K562 (cell line): ENCODE data around the gene CLCF1. TPM values are rescaled to one million over a fixed set of nuclear protein-coding genes. Genes with fewer than 3 reads are reported as not detected.

Experiments
- BMI1 ChIP-seq: fragments of 150-350 bp; IDR thresholded peaks from 2 replicates; pipeline ENCODE4 v1.6.1; 2014; ENCODE audit warnings: low read length
- CREB3L1 ChIP-seq: fragments of 450-650 bp; IDR thresholded peaks from 2 replicates; pipeline ENCODE4 v1.6.1; 2014; ENCODE audit warnings: low read depth, mild to moderate bottlenecking, moderate library complexity, borderline replicate concordance
- ETS2 ChIP-seq: IDR thresholded peaks from 2 replicates; pipeline ENCODE4 v1.6.1; 2016; ENCODE audit warnings: borderline replicate concordance, missing genetic modification characterization, mild to moderate bottlenecking, moderate library complexity, missing compliant biosample characterization; ENCODE audit not compliant: poor library complexity, severe bottlenecking
- FOXO4 ChIP-seq: fragments of 450-650 bp; formaldehyde crosslinking; IDR thresholded peaks from 2 replicates; pipeline ENCODE4 v1.4.0; 2020; ENCODE audit warnings: mild to moderate bottlenecking, moderate library complexity
- KHSRP ChIP-seq: fragments of 450-650 bp; IDR thresholded peaks from 2 replicates; pipeline ENCODE4 v1.6.1; 2017
- LEF1 ChIP-seq: fragments of 450-650 bp; IDR thresholded peaks from 2 replicates; pipeline ENCODE4 v1.6.1; 2016; ENCODE audit warnings: mild to moderate bottlenecking
- MIER1 ChIP-seq: fragments of 450-650 bp; IDR thresholded peaks from 2 replicates; pipeline ENCODE4 v1.6.1; 2016; ENCODE audit warnings: antibody characterized with exemption, mild to moderate bottlenecking, low read depth
- MTA3 ChIP-seq: fragments of 450-650 bp; formaldehyde crosslinking; IDR thresholded peaks from 2 replicates; pipeline ENCODE4 v1.6.1; 2017; ENCODE audit warnings: mild to moderate bottlenecking, borderline replicate concordance
- NFE2 ChIP-seq: IDR thresholded peaks from 2 replicates; pipeline ENCODE4 v1.6.1; 2014; ENCODE audit warnings: antibody characterized with exemption, low read depth
- NFE2L1 ChIP-seq: fragments of 450-650 bp; IDR thresholded peaks from 2 replicates; pipeline ENCODE4 v1.6.1; 2016; ENCODE audit warnings: missing genetic modification characterization, low read depth, mild to moderate bottlenecking, missing compliant biosample characterization, moderate library complexity, borderline replicate concordance
- RBM22 ChIP-seq: fragments of 200-400 bp; formaldehyde crosslinking; IDR thresholded peaks from 2 replicates; pipeline ENCODE4 v1.6.1; 2018; ENCODE audit warnings: low read length, low read depth; ENCODE audit not compliant: poor library complexity, severe bottlenecking
- RBM34 ChIP-seq: fragments of 200-400 bp; formaldehyde crosslinking; IDR thresholded peaks from 2 replicates; pipeline ENCODE4 v1.6.1; 2018; ENCODE audit warnings: low read length, borderline replicate concordance; ENCODE audit not compliant: insufficient read depth
- SAFB ChIP-seq: fragments of 200-400 bp; formaldehyde crosslinking; IDR thresholded peaks from 2 replicates; pipeline ENCODE4 v1.6.1; 2017; ENCODE audit warnings: low read depth, low read length, borderline replicate concordance
- SIN3A ChIP-seq, 2 experiments: fragments of 150-350 bp in 1 of 2; IDR thresholded peaks; 2 replicates each; pipeline ENCODE4 v1.6.1; 2011 to 2016; ENCODE audit warnings: borderline replicate concordance in 2 of 2, low read depth in 2 of 2, low read length in 2 of 2, mild to moderate bottlenecking in 2 of 2, moderate library complexity in 2 of 2; ENCODE audit not compliant: control insufficient read depth in 1 of 2
- SLC30A9 ChIP-seq: fragments of 250-450 bp; sonication (Bioruptor Pico); IDR thresholded peaks from 2 replicates; pipeline ENCODE4 v1.8.0; 2022; ENCODE audit warnings: mild to moderate bottlenecking, moderate library complexity
- SNRNP70 ChIP-seq: fragments of 200-400 bp; formaldehyde crosslinking; optimal IDR thresholded peaks from 2 replicates; pipeline ENCODE3; 2017; ENCODE audit warnings: low read depth, low read length
- SRSF9 ChIP-seq: fragments of 200-400 bp; formaldehyde crosslinking; IDR thresholded peaks from 2 replicates; pipeline ENCODE4 v1.6.1; 2017; ENCODE audit warnings: low read depth, low read length, borderline replicate concordance
- THAP12 ChIP-seq: fragments of 250-450 bp; sonication (Bioruptor Pico); IDR thresholded peaks from 2 replicates; pipeline ENCODE4 v1.9.0; 2021; ENCODE audit warnings: mild to moderate bottlenecking, inconsistent platforms
- TSC22D4 ChIP-seq: fragments of 450-650 bp; IDR thresholded peaks from 2 replicates; pipeline ENCODE4 v1.6.1; 2016; ENCODE audit warnings: missing genetic modification characterization, missing biosample characterization, control low read depth
- XRCC5 ChIP-seq: fragments of 200-400 bp; formaldehyde crosslinking; IDR thresholded peaks from 2 replicates; pipeline ENCODE4 v1.6.1; 2017; ENCODE audit warnings: low read depth, mild to moderate bottlenecking, low read length
- ZC3H11A ChIP-seq: IDR thresholded peaks from 2 replicates; pipeline ENCODE4 v1.6.1; 2012; ENCODE audit warnings: low read depth, low read length, improper control_type of control experiment
- ZC3H4 ChIP-seq: sonication (generic); formaldehyde crosslinking; IDR thresholded peaks from 2 replicates; pipeline ENCODE4 v1.9.0; 2021; ENCODE audit warnings: missing genetic modification reagents, borderline replicate concordance
- ZNF431 ChIP-seq: sonication (generic); formaldehyde crosslinking; IDR thresholded peaks from 2 replicates; pipeline ENCODE4 v1.8.0; 2022; ENCODE audit warnings: mild to moderate bottlenecking, missing genetic modification reagents
- ZNF75A ChIP-seq: fragments of 450-650 bp; formaldehyde crosslinking; IDR thresholded peaks from 2 replicates; pipeline ENCODE4 v1.4.0; 2020; ENCODE audit warnings: mild to moderate bottlenecking
- ZSCAN29 ChIP-seq: fragments of 450-650 bp; IDR thresholded peaks from 2 replicates; pipeline ENCODE4 v1.6.1; 2017
- polyA plus RNA-seq, 8 experiments: library from polyadenylated mRNA; depleted of rRNA in 4 of 8; stranded (reverse) in 5 of 8; unstranded in 3 of 8; fragments of >200 nt; fragmentation: Nextera tagmentation in 2 of 8; fragmentation: Illumina TruSeq in 1 of 8; extraction: Ambion mirVana in 2 of 8; extraction: Trizol in 1 of 8; gene quantifications; 2 replicates each; pipeline versions ENCODE4 v1.2.1 to v1.2.3, GENCODE V29; 2011 to 2014; ENCODE audit warnings: inconsistent platforms in 1 of 8, missing spikeins in 1 of 8
- total RNA-seq, 7 experiments: library from RNA; depleted of rRNA in 6 of 7; stranded (reverse); fragments of >200 nt in 6 of 7; fragmentation: Illumina TruSeq in 2 of 7; extraction: Trizol in 2 of 7; gene quantifications; 2 replicates each; pipeline versions ENCODE4 v1.2.1 to v1.2.3, GENCODE V29; 2011 to 2021; ENCODE audit warnings: low replicate concordance in 1 of 7

CLCF1 gene
- total and polyA plus RNA-seq, 9 of the 15 experiments (the other 6 are each of a cell fraction or from before 2014, with no cell fraction given) = 0.49 to 5.8 (median 3.0) TPM

GRCh38 chr11:67420646-67421429 lies 47.4 kb upstream of the CLCF1 start (continued):
- TF ChIP-seq NFE2L1 (no peak), RBM34 (no peak), NFE2 (peak; percentile 4; the same call in 1 of the 2 replicates), CREB3L1 (peak; percentile 67; the same call in 1 of the 2 replicates), KHSRP (no peak), THAP12 (CRISPR knock-in tag) (no peak), ZC3H11A (no peak), ZSCAN29 (no peak), BMI1 (no peak), SNRNP70 (no peak), ZNF431 (CRISPR knock-in tag) (no peak), MTA3 (peak; percentile 50; the same call in 1 of the 2 replicates), SRSF9 (no peak), SLC30A9 (CRISPR knock-in tag) (no peak), ETS2 (tag) (no peak), SIN3A (IDR thresholded peaks at IDR 0.05; ENCODE audit: borderline replicate concordance in 2 of 2, control insufficient read depth in 1 of 2, low read depth in 2 of 2, low read length in 2 of 2) (peak; percentile 53 to 92; a peak in 3 of 4 replicates), XRCC5 (no peak), ZNF75A (CRISPR knock-in tag) (no peak), FOXO4 (CRISPR knock-in tag) (no peak), ZC3H4 (CRISPR knock-in tag) (no peak), LEF1 (no peak), SAFB (no peak), MIER1 (no peak), TSC22D4 (no peak), RBM22 (no peak)
